Upper lobe of left lung (tissue), 6 donors: Measurements from ENCODE around the gene PPP6R2. TPM values are rescaled to one million over a fixed set of nuclear protein-coding genes. Genes with fewer than 3 reads are reported as not detected.
A peak's percentile ranks its signal among the peaks of the same experiment; 100 is the strongest.

ENCODE experiments used
- ATAC-seq, 2 donors: fragments of 200-7000 bp; cut with Tn5 transposase; one replicate each; pipeline ENCODE4 v1.9.1; 2022; ENCODE audit warnings: mild to moderate bottlenecking in 2 of 2, moderate library complexity in 2 of 2; ENCODE audit not compliant: low FRiP score in 2 of 2
- DNase-seq, 2 donors: peaks; one replicate each; pipeline ENCODE4 v3.0.0-alpha.2; 2019 to 2020
- H3K27ac ChIP-seq, 4 donors: fragments of 200-600 bp; sonication (generic); one replicate each; pipeline ENCODE4 v1.5.1; 2016 to 2019
- H3K27me3 ChIP-seq, 4 donors: fragments of 200-600 bp; sonication (generic); one replicate each; pipeline ENCODE4 v1.5.1; 2017 to 2019
- H3K36me3 ChIP-seq, 4 donors: fragments of 200-600 bp; sonication (generic); one replicate each; pipeline ENCODE4 v1.5.1; 2016 to 2019
- H3K4me1 ChIP-seq, 4 donors: fragments of 200-600 bp; sonication (generic); one replicate each; pipeline ENCODE4 v1.5.1; 2018 to 2019
- H3K4me3 ChIP-seq, 4 donors: fragments of 200-600 bp; sonication (generic); one replicate each; pipeline ENCODE4 v1.5.1; 2017 to 2019; ENCODE audit warnings: mild to moderate bottlenecking in 2 of 4, moderate library complexity in 1 of 4
- H3K9me3 ChIP-seq, 4 donors: fragments of 200-600 bp; sonication (generic); one replicate each; pipeline ENCODE4 v1.5.1; 2018 to 2019
- CTCF ChIP-seq, 6 experiments: fragments of 450-650 bp in 4 of 6; fragments of 200-600 bp in 2 of 6; sonication (generic) in 2 of 6; IDR thresholded peaks; one replicate each; pipeline ENCODE4 v1.5.1; 2016 to 2019; ENCODE audit warnings: antibody characterized with exemption in 6 of 6
- EP300 ChIP-seq, 4 donors: sonication (generic); formaldehyde crosslinking; IDR thresholded peaks; one replicate each; pipeline ENCODE4 v1.5.1; 2017; ENCODE audit warnings: antibody characterized with exemption in 4 of 4, control low read depth in 2 of 4
- POLR2A ChIP-seq, 4 donors: fragments of 450-650 bp; IDR thresholded peaks; one replicate each; pipeline ENCODE4 v1.5.1; 2016 to 2017; ENCODE audit warnings: antibody characterized with exemption in 4 of 4, mild to moderate bottlenecking in 2 of 4
- POLR2AphosphoS5 ChIP-seq, 2 donors: sonication (generic); formaldehyde crosslinking; IDR thresholded peaks; one replicate each; pipeline ENCODE4 v1.5.1; 2017; ENCODE audit warnings: antibody characterized with exemption in 2 of 2
- WGBS, 2 donors: methylation state at CpG; one replicate each; pipeline ENCODE4 v1.1.5; 2017 to 2018; 5-methylcytosine and 5-hydroxymethylcytosine counted together
- total RNA-seq, 6 donors: library from RNA; depleted of rRNA in 4 of 6; stranded (reverse); fragments of >200 nt in 4 of 6; gene quantifications; one replicate each; pipeline versions ENCODE4 v1.1.0 to v1.2.1, GENCODE V29; 2016 to 2021
- donor health status: DM: no; HTN: no; CAD: no; lungs with moderate emphysema.
- donor health status: DM: no; HTN: yes; CAD: no; lungs with severe emphysema.

Gene PPP6R2
- total RNA-seq, 6 donors from 2014 or later = 53.0 to 264 (median 63.8) TPM

GRCh38 chr22:50486561-50487289 is 143.6 kb downstream of the PPP6R2 start, which contains the start of gene MIOX:
TSS of gene MIOX (plus strand) at chr22:50486859. CDS start at chr22:50486898, 39 bp downstream.
- Histone ChIP-seq H3K36me3 (no peaks in the 10 kb centered on the region), H3K27ac (no peak within 1 kb of the TSS), H3K4me1 (peaks cover 5 to 12% (median 6%) of the 10 kb centered on the region in 4 donors), H3K9me3 (no peaks in the 10 kb centered on the region), H3K4me3 (no peak within 1 kb of the TSS), H3K27me3 (peaks cover 0 to 13% (median 7%) of the 10 kb centered on the region in 4 donors)
- TF ChIP-seq EP300 (IDR thresholded peaks at IDR 0.05) = no peak
- TF ChIP-seq POLR2AphosphoS5 (IDR thresholded peaks at IDR 0.05) = no peak
- no peak for TF ChIP-seq POLR2A (IDR thresholded peaks at IDR 0.05)
- TF ChIP-seq CTCF (IDR thresholded peaks at IDR 0.05) = no peak
- peak in 1 of 2 donors; percentile 72 for DNase-seq
- 70 to 75% methylated on average over 17 to 23 of the region's 23 CpGs for WGBS, 2 donors
- ATAC-seq = no peak

- H3K36me3 ChIP-seq = no peaks in the 10 kb centered on the region
- H3K27ac ChIP-seq = no peak overlapping the region
- peaks cover 0 to 6% (median under 1%) of the 10 kb centered on the region in 4 donors for H3K27me3 ChIP-seq
- no peaks in the 10 kb centered on the region for H3K9me3 ChIP-seq
- TF ChIP-seq CTCF (IDR thresholded peaks at IDR 0.05) (no peak), POLR2A (IDR thresholded peaks at IDR 0.05) (no peak), EP300 (IDR thresholded peaks at IDR 0.05) (no peak), POLR2AphosphoS5 (IDR thresholded peaks at IDR 0.05) (no peak)
- H3K4me3 ChIP-seq = no peak overlapping the region
- DNase-seq (peak in 1 of 2 donors; percentile 70), ATAC-seq (no peak)
- 68 to 84% methylated on average over 12 to 23 of the region's 23 CpGs for WGBS, 2 donors
- peaks cover 0 to 5% (median 0%) of the 10 kb centered on the region in 4 donors for H3K4me1 ChIP-seq
Measured at GRCh38 chr22:50487290-50488005, 144.3 kb downstream of the PPP6R2 start.

GRCh38 chr22:50488006-50488677 is 145.0 kb downstream of the PPP6R2 start:
- DNase-seq = no peak
- peak in 1 of 2 donors; percentile 5 for ATAC-seq
- peaks cover 0 to 5% (median 0%) of the 10 kb centered on the region in 4 donors for H3K4me1 ChIP-seq
- H3K9me3 ChIP-seq = no peaks in the 10 kb centered on the region
- WGBS, 2 donors = 80 to 90% methylated on average over 4 to 9 of the region's 18 CpGs
- no peaks in the 10 kb centered on the region for H3K27me3 ChIP-seq
- H3K4me3 ChIP-seq = no peak overlapping the region
- no peaks in the 10 kb centered on the region for H3K36me3 ChIP-seq
- TF ChIP-seq POLR2AphosphoS5 (IDR thresholded peaks at IDR 0.05) (no peak), EP300 (IDR thresholded peaks at IDR 0.05) (no peak), CTCF (IDR thresholded peaks at IDR 0.05) (no peak), POLR2A (IDR thresholded peaks at IDR 0.05) (no peak)
- no peak overlapping the region for H3K27ac ChIP-seq

- Histone ChIP-seq H3K27ac (no peak overlapping the region), H3K36me3 (no peaks in the 10 kb centered on the region), H3K4me3 (no peak overlapping the region), H3K27me3 (no peaks in the 10 kb centered on the region), H3K9me3 (no peaks in the 10 kb centered on the region), H3K4me1 (peaks cover 0 to 5% (median 0%) of the 10 kb centered on the region in 4 donors)
- no peak for TF ChIP-seq POLR2AphosphoS5 (IDR thresholded peaks at IDR 0.05)
- TF ChIP-seq CTCF (IDR thresholded peaks at IDR 0.05) = no peak
- TF ChIP-seq EP300 (IDR thresholded peaks at IDR 0.05) = no peak
- no peak for TF ChIP-seq POLR2A (IDR thresholded peaks at IDR 0.05)
- WGBS, 2 donors = 67 to 73% methylated on average over 15 to 17 of the region's 19 CpGs
- DNase-seq = peak in 1 of 2 donors; percentile 54
- ATAC-seq = no peak
Measured at GRCh38 chr22:50488886-50489285, 145.8 kb downstream of the PPP6R2 start.
